CMK (cell line): ENCODE measurements around the gene RMI1.
"Not testable (repeated sequence)": the region's sequence is repeated elsewhere in the genome, so short reads cannot be mapped to it uniquely, and the experiment has no call there.

Experiments
- DNase-seq: peaks from one replicate; pipeline ENCODE4 v3.0.0-alpha.2; 2010; ENCODE audit warnings: low read depth

The RMI1 gene

DNA sequence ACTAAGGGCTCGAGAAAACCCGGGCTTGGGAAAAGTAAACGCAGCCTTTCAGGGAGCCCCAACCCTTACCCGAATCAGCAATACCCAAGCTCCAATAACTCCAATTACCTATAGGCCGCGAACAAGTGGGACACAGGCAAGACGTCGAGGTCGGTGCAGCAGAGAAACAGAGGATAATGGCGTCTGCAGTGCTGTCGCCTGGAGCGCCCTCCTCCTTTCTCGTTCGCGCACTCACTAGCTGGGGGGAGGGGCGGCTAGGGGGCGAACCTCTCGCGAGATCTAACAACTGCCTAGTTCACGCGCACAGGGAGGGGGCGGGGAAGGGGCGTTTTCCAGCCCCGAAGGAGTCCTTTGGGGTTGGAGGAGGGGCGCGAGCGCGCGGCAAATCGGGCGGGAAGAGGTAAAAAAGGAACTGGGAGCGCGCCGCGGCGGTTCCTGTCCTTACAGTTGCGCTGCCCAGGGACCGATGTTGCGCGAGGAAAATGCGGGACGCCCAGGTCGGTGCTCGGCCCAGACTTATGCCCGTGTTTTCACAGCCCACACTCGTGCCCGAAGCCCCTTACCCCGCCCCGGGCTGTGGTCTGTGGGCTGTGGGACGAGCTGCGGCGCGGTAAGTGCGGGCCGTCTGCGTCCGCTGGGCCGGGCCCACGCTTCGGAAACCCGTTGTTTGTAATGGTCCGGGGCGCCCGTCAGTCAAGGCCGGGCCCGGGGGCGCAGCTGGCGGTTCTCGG, at the start of gene RMI1:
Gene RMI1, plus strand, starts transcription at position 411 of the 731 bp plus-strand sequence. CDS start 20,182 bp downstream, outside the sequence.
- peak; percentile 82 for DNase-seq

DNA sequence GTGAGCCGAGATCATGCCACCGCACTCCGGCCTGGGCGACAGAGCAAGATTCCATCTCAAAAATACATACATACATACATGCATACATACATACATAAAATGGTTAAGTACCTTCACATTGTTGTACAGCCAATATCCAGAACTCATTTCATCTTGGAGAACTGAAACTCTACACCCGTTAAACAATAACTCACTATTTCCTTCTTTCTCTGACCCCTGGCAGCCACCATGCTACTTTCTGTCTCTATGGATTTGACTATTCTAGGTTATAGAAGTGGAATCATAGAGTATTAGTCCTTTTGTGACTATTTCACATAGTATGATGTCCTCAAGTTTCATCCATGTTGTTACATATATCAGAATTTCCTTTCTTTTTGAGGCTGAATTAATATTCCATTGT, 49.7 kb upstream of the RMI1 start:
- no peak for DNase-seq

DNA sequence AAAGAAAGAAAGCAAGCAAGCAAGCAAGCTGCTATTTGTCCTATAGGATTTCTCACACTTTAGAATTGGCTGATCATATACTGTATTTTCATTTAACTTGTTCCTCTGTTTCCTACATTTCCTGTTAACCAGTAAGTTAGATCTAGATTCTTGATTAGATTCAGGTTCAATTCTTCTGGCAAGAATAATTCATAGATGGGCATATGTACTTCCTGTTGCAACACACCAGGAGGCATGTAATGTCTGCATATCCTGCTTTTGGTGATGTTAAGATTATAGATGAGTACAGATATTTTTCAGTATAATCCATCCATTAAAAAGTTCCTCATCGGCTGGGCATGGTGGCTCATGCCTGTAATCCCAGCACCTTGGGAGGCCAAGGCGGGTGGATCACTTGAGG, 48.6 kb upstream of the RMI1 start:
- no peak for DNase-seq

DNA sequence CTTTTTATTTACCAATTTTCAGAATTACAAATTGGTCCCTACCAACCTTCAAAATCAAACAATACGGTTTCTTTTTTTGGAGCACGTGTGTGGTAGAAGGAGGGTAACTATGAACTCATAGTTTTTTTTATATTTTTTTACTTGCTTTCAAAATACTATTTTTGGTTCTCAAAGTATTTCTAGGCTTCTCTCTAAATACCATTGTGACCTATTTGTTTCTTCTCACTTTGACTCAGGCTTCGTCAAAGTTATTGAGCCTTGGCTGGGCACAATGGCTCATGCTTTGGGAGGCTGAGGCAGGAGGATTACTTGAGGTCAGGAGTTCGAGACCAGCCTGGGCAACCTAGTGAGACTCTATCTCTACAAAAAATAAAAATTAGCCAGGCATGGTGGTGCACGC, 47.8 kb upstream of the RMI1 start:
- no peak for DNase-seq

DNA sequence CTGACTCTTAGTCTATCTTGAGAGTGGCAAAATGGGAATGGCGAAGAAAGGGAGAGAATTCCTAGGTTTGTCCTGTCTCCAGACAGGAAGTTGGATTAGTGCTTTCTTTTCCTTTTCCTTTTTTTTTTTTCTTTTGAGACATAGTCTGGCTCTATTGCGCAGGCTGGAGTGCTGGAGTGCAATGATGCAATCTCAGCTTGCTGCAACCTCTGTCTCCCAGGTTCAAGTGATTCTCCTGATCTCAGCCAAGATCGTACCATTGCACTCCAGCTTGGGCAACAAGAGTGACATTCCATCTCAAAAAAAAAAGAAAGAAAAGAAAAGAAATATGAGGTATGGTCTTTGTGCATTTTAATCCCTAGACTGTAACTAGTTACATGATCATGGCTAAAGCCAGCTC, 46.8 kb upstream of the RMI1 start:
- no peak for DNase-seq

DNA sequence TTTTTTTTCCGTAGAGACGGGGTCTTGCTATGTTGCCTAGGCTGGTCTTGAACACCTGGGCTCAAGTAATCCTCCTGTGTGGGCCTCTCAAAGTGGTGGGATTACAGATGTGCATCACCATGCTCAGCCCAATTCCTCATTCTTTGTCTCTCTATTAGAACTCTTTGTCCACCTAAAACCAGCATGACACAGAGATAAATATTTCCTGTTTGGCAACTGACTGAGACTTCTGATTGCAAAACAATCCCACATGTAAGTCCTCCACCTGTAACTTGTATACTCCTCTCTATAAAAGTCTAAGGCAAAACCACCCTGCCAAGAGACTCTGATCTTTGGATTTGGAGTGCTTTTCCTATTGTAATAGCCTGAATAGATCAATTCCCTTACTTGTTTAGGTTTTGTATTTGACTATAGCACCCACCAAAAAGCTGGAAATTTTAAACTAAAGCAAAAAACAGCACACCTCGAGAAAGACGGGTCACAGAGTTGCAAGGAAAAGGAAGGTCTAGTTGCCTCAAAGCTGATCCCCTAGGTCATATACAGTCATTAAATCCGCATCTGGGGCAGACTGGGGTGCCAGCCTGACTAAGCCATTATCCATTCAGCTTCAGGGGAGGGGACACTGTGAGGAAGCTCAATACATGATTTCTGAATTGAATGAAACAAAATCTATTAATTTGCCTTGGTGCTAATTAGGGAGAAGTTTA, 45.9 kb upstream of the RMI1 start:
- no peak for DNase-seq

DNA sequence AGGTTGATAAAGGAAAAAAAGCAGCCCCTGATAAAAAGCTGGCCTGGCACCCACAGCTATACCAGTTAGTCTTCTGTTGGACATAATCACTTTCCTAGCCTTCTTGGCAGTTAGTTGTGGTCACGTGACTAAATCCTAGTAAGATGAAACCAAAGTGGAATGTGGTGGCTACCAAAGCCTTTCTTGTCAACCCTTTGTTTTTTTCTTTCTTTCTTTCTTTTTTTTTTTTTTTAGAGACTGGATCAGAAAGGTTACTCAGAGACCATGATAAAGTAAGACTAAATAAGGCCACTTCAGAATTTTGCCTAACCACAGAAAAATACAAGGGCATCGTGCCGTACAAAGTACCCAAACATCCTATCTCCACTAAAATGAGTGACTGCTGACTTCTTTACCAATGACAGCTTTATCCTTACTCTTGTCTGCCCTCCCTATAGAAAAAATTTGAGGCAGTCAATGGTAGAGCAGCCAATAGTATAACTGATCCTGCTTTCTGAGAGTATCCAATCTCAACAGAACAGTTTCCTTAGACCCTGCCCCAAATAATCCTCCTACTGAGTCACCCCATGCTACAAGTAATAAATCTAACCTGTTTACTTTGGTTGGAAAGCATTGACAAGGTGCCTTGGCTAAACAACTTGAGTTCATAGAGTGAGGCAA, 45.2 kb upstream of the RMI1 start:
- DNase-seq = no peak

DNA sequence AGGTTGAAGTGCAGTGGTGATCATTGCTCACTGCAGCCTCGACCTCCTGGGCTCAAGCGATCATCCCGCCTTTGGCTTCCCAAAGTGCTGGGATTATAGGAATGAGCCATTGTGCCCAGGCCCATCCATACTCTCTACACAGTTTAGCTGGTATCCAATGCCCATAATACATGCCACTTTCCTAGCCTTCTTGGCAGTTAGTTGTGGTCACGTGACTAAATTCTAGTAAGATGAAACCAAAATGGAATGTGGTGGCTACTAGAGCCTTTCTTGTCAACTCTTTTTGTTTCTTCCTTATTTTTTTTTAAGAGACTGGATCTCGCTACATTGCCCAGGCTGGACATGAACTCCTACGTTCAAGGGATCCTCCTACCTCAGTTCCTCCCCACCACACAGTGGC, 44.1 kb upstream of the RMI1 start:
- no peak for DNase-seq

DNA sequence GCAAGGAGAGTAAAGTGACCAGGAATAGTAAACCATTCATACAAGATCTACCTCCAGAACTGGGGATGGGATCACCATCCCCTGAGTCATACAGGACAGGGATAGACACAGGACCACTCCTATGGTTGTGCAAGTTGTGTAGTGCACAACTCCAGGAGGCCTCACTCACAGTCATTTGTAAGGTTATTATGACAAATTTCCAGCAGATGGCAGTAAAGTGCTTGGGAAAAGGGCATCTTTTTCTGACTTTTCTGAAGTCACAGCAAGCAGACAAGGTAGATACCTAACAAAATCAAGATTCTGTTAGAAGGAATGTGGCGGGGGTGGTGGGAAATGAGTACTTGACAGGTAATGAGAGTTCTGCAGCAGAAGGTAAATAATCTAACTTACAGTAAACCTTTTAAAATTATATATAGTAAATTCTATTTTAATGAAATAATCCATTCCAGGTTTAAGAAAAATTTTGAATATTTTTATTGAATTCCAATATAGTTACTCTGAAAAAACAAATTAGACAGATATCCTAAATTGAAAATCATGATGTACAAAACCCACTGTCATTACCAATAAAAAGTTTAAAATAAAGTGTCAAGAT, 42.6 kb upstream of the RMI1 start:
- no peak for DNase-seq

DNA sequence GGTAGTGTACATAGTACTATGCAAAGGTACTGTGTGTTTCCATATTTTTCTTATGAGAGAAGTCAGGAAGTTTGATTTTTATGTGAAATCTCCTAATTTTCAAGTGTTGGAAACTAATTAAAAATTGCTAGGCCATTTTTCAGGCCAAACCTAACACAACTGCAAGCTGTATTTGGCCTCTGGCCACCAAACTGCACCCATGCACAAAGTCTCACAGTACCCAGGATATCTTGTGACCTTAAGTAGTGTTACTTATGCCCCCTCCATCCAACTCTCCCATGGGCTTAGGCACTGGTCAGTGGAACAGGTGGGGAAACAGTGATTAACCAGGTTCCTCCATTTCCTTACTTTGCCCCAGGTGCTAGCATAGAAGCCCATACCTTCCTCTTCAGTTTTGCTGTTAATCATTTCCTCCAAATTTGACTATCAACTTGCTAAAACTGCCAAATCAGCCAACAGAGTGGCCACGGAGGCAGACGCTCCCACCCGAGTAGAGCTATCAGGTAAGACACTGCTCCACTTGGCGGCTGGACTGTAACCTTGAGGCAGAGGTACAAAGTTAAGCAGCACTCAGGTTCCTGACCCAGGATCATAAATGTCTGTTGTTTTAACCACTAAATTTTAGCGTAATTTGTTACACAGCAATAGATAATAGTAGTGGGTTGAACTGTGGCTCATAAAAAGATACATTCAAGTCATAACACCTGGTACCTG, 39.9 kb upstream of the RMI1 start:
- DNase-seq = no peak

DNA sequence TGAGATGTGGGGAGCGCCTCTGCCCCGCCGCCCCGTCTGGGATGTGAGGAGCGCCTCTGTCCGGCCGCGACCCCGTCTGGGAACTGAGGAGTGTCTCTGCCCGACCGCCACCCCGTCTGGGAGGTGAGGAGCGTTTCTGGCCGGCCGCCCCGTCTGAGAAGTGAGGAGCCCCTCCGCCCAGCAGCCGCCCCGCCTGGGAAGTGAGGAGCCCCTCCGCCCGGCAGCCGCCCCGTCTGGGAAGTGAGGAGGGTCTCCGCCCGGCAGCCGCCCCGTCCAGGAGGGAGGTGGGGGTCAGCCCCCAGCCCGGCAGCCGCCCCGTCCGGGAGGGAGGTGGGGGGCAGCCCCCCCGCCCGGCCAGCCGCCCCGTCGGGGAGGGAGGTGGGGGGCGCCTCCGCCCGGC, 32.5 kb upstream of the RMI1 start:
- DNase-seq = not testable (repeated sequence)

DNA sequence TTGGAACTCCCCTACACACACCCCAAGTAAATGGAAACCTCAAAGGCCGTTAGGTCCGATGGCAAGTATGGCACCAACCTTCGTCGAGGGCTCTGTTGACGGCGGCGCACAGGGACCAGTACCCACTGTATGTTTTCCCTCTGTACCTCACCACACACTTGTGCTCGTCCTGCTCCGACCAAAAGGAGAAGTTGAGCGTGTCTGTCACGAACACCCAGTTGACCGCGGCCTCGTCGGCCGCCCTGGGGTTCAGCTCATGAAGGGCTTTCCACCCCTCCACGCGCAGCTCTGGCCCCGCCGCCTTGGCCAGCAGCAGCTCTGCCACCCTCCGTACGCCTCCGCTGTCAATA, 24.5 kb upstream of the RMI1 start:
- no peak for DNase-seq

DNA sequence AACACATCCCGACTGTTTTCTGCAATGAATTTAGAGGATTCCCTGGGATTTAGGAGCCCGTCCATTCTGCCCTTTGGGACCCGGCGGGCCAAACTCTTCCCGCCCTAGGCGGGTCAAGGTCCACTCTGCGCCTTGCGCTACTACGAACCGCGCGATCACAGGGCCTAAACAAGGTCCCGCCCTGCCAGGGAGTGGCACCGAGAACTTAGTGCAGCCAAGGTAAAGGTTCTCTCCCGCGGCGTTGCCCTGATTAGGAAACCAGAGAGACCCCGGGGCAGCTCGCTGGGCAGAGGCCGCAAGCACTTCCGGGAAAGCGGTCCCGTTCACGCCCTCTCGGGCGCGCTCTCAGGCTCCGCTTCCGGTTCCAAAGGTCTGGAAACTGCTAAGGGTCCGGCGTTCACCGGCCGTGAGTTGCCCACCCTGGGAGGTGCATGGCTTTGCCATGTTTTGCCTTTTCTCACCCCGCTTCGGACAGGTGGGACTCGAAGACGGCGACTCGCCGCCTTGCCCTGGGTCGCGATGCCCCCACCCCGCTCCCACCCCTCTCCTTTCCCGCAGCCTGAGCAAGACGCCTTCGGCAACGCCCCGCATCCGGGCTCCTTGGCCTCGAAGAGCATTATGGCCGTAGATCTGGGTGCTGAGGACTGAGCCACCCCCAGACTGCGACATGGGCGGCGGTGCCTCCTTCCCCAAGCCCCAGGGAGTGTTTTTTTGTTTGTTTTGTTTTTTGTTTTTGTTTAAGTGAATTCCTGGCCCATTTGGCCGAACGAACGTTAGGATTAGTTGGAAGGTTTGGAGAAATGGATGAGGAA, 24.0 kb upstream of the RMI1 start:
- DNase-seq = no peak

DNA sequence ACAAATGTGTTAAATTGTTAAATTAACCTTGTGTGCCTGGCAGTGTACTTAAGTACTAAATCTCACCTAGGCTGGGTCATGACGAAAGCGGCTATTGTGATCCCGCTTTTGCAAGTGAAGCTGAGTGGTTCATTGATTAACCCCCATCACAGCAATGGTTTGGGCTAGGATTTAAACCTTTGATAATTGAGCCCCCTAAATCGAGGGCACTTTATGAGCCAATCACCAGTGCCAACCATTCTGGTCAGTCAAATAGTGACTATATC, 23.4 kb upstream of the RMI1 start:
- DNase-seq = no peak

DNA sequence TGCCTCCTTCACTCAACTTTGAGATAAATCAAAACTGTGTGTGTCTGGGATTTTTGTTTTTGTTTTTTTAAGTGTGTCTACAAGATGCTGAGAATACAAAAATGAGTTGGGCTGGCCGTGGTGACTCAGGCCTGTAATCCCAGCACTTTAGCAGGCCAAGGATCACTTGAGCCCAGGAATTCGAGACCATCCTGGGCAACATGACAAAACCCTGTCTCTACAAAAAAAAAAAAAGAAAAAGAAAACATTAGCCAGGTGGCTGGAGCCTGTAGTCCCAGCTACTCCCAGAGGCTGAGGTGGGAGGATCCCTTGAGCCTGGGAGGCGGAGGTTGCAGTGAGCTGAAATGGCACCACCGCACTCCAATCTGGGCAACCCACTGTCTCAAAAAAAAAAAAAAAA, 21.5 kb upstream of the RMI1 start:
- no peak for DNase-seq

DNA sequence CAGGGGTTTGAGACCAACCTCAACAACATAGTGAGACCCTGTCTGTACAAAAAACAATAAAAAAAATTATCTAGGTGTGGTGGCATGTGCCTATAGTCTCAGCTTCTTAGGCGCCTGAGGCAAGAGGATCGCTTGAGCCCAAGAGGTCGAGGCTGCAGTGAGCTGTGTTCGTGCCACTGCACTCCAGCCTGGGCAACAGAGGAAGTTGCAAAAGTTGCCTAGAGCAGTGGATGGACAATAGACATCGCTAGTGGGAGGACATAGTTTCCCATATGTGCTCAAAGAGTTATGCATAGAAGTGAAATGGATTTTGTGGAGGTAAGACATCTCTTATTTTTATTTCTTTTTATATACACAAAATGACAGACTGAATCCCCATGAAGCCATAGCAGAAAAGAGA, 19.6 kb upstream of the RMI1 start:
- DNase-seq = no peak

DNA sequence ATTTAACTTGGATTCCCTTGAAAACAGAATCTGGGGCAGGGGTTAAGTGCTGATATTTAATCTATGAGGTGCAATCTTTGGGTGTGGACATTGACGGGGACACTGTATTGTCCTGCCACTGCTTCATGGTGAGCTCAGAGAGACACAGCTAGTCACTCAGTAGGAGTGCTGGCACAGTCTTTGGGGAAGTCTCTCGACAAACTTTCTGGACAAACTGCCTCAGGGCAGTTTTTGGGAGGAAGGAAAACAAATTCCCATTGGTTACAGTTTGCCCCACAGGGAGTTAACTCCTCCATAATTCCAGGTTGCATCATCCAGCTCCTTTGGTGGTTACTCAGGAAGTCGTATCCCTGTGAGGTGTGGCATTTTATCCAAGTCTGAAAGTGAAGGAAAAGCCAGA, 18.4 kb upstream of the RMI1 start:
- DNase-seq = no peak

DNA sequence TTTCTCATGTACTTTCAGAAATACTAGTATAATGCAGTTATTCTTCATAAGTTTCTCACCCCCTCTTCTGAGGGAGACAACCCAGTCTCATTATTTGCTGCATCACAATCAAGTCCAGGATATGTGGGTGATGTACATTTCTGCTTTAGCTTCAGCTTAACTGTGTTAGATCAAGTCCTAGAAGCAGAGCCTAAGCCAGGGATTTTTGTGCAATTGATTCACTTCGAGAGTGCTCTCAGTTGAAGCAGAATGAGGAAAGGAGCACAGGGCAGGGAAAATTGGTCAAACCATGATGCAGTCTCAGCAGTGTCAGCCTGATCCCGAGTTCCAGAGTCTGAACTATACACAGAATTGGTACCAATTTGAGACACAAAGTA, 15.6 kb upstream of the RMI1 start:
- no peak for DNase-seq

DNA sequence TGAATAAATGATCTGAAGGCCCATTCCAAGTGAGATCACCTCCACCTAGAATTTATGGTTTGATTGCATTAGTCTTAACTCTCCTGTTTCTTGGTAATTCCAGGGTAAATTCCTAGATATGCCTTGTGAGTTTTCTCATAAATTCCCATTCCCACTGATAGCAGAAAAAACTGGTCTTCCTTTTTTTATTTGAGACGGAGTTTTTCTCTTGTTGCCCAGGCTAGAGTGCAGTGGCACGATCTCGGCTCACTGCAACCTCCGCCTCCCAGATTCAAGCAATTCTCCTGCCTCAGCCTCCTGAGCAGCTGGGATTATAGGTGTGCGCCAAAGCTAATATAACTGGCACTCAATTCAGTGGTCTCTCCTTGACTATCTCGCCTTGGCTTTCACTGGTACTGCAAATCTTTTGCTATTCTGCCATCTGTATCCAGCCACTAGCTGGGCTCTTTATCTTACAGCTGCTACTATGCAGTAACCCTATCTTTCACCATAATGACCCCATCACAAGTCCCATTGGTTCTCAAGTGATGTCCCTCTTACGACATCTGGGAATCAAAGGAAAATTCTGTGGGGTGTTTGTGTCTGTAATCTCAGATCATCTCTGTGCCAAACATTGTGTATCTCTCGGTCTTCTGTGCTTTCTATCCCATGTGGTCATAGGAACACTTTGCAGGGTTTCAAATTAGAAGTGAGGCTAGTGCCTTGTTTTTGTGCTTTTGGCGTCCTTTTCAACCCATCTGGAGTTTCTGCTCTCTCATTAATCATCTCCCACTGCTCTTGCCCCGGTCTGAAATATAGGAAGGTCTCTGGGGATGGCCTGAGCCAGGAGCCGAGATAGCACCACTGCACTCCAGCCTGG, 15.0 kb upstream of the RMI1 start:
- DNase-seq = no peak

DNA sequence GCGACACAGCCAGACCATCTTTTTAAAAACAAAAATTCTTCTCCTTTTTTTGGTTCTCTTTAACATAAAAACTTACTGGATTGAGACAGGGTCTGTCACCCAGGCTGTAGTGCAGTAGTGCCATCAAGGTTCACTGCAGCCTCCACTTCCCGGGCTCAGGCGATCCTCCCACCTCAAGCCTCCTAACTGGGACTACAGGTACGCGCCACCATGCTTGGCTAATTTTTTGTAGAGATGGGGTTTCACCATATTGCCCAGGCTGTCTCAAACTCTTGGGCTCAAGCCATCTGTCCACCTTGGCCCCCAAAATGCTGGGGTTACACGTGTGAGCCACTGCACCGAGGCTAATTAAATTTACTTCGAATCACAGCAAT, 14.4 kb upstream of the RMI1 start:
- no peak for DNase-seq

DNA sequence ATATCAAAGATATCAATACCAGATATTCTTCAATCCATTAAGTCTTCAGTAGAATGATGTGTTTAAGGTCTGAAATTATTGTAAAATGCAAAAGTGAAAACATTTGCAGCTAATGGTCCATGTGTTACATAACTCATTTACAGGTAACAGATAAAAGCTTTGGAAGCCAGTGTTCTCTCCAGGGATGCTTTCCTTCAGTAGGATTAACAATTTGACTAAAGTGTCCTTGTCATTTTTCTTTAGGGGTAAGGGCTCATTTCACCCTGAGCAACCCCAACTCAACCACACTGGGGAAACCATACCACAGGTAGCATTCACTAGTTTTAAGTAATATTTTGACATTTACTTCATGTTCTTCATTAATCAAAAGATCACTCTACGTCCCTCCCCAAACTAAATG, 13.5 kb upstream of the RMI1 start:
- DNase-seq = no peak
